B cell (primary cell): ENCODE measurements around the gene BLACAT1. TPM values are rescaled to one million over a fixed set of nuclear protein-coding genes. Genes with fewer than 3 reads are reported as not detected.
"Not testable (repeated sequence)": the region's sequence is repeated elsewhere in the genome, so short reads cannot be mapped to it uniquely, and the experiment has no call there.

Source experiments
- ATAC-seq: fragments of 200-7000 bp; cut with Tn5 transposase; one replicate; pipeline ENCODE4 v1.10.0; 2021; ENCODE audit warnings: low read depth, mild to moderate bottlenecking, moderate number of reproducible peaks, moderate library complexity
- CTCF ChIA-PET: fragments of 350-600 bp; sonication (Branson Sonifier 250); formaldehyde crosslinking; loops from one replicate; lab custom pipeline; 2021; ENCODE audit warnings: antibody characterized with exemption, inconsistent platforms; lab: Charles Lee
- POLR2A ChIA-PET: fragments of 350-600 bp; sonication (Branson Sonifier 250); formaldehyde crosslinking; loops from one replicate; lab custom pipeline; 2021; ENCODE audit warnings: antibody characterized with exemption; lab: Charles Lee
- DNase-seq: peaks from one replicate; pipeline ENCODE4 v3.0.0; 2013
- H2AFZ ChIP-seq: 2 replicates; pipeline ENCODE4 v1.6.1; 2012; ENCODE audit warnings: mild to moderate bottlenecking, low read depth, low read length; ENCODE audit not compliant: insufficient read depth, poor library complexity, severe bottlenecking
- H3K27ac ChIP-seq, 2 donors: 1 replicate in 1 of 2; 2 replicates in 1 of 2; pipeline ENCODE4 v1.5.1; 2012 to 2013; ENCODE audit warnings: low read length in 2 of 2, mild to moderate bottlenecking in 2 of 2, moderate library complexity in 1 of 2
- H3K27me3 ChIP-seq, 4 experiments: fragments of 200-600 bp in 1 of 4; sonication (generic) in 1 of 4; replicated peaks in 1 of 4; 1 replicate in 2 of 4; 2 replicates in 2 of 4; pipeline versions ENCODE4 v1.6.1 to v1.7.0; 2013 to 2016; ENCODE audit warnings: low read length in 3 of 4, mild to moderate bottlenecking in 2 of 4, mixed read lengths in 1 of 4, moderate library complexity in 1 of 4; ENCODE audit not compliant: insufficient read depth in 4 of 4, control insufficient read depth in 3 of 4; ENCODE audit errors: control extremely low read depth in 1 of 4
- H3K36me3 ChIP-seq, 2 experiments: replicated peaks in 1 of 2; 1 replicate in 1 of 2; 2 replicates in 1 of 2; pipeline versions ENCODE4 v1.6.1 to v1.7.1; 2013; ENCODE audit warnings: low read length in 1 of 2; ENCODE audit not compliant: insufficient read depth in 2 of 2, control insufficient read depth in 1 of 2; ENCODE audit errors: control extremely low read depth in 1 of 2, extremely low read depth in 1 of 2
- H3K4me1 ChIP-seq, 2 donors: fragments of 200-600 bp in 1 of 2; sonication (generic) in 1 of 2; 1 replicate in 1 of 2; 2 replicates in 1 of 2; pipeline versions ENCODE4 v1.5.1 to v1.6.1; 2013 to 2017; ENCODE audit warnings: low read length in 2 of 2; ENCODE audit not compliant: control insufficient read depth in 2 of 2, insufficient read depth in 2 of 2
- H3K4me2 ChIP-seq: replicated peaks from 2 replicates; pipeline ENCODE3; 2012; ENCODE audit warnings: mild to moderate bottlenecking, low read depth, low read length; ENCODE audit not compliant: poor library complexity, severe bottlenecking
- H3K4me3 ChIP-seq, 5 experiments: fragments of 200-600 bp in 1 of 5; sonication (generic) in 1 of 5; 1 replicate in 3 of 5; 2 replicates in 2 of 5; pipeline versions ENCODE4 v1.5.1 to v1.7.0; 2011 to 2016; ENCODE audit warnings: low read length in 4 of 5, mild to moderate bottlenecking in 4 of 5, low read depth in 2 of 5, control low read depth in 1 of 5, moderate library complexity in 1 of 5; ENCODE audit not compliant: insufficient read depth in 1 of 5; ENCODE audit errors: control extremely low read depth in 1 of 5, extremely low read depth in 1 of 5
- H3K79me2 ChIP-seq: fragments of 200-600 bp; sonication (generic); one replicate; pipeline ENCODE4 v1.6.0; 2016; ENCODE audit warnings: low read length; ENCODE audit not compliant: control insufficient read depth, insufficient read depth
- H3K9ac ChIP-seq: fragments of 200-600 bp; sonication (generic); 2 replicates; pipeline ENCODE4 v1.6.1; 2017; ENCODE audit warnings: mild to moderate bottlenecking, low read length, moderate library complexity
- H3K9me3 ChIP-seq, 3 donors: one replicate each; pipeline versions ENCODE4 v1.6.1 to v1.7.1; 2013; ENCODE audit warnings: low read length in 2 of 3; ENCODE audit not compliant: control insufficient read depth in 2 of 3, insufficient read depth in 1 of 3; ENCODE audit errors: control extremely low read depth in 1 of 3
- H4K20me1 ChIP-seq: 2 replicates; pipeline ENCODE4 v1.6.0; 2012; ENCODE audit warnings: mild to moderate bottlenecking, low read length; ENCODE audit not compliant: insufficient read depth, control insufficient read depth, poor library complexity, severe bottlenecking
- H3K27ac Mint-ChIP-seq: one replicate; pipeline ENCODE4 v1.8.0; 2021; ENCODE audit warnings: mixed read lengths
- H3K27me3 Mint-ChIP-seq: one replicate; pipeline ENCODE4 v1.8.0; 2021; ENCODE audit warnings: mixed read lengths
- H3K4me1 Mint-ChIP-seq: one replicate; pipeline ENCODE4 v1.8.0; 2021; ENCODE audit warnings: mixed read lengths
- H3K4me3 Mint-ChIP-seq: one replicate; pipeline ENCODE4 v1.8.0; 2021; ENCODE audit warnings: mixed read lengths
- H3K9me3 Mint-ChIP-seq: one replicate; pipeline ENCODE4 v1.8.0; 2022; ENCODE audit warnings: mixed read lengths; ENCODE audit not compliant: insufficient read depth
- EZH2 ChIP-seq: IDR thresholded peaks from 2 replicates; pipeline ENCODE4 v1.6.1; 2012; ENCODE audit warnings: borderline replicate concordance, low read depth, mild to moderate bottlenecking, moderate library complexity, low read length; ENCODE audit not compliant: insufficient read depth, poor library complexity, severe bottlenecking
- WGBS: methylation state at CpG from one replicate; pipeline ENCODE4 v1.1.5; 2013; ENCODE audit warnings: missing lambda C conversion rate; ENCODE audit not compliant: insufficient coverage; 5-methylcytosine and 5-hydroxymethylcytosine counted together
- intact Hi-C: fragments of 100-400 bp; cut with micrococcal nuclease; formaldehyde crosslinking; loops from one replicate; pipeline ENCODE4 v1.10.0; 2022
- polyA plus RNA-seq: library from polyadenylated mRNA; depleted of rRNA; stranded (reverse); fragments of >200 nt; gene quantifications from 2 replicates; pipeline ENCODE4 v1.2.3, GENCODE V29; 2012
- small RNA-seq: library from RNA; depleted of rRNA; stranded (forward); fragments of <200 nt; gene quantifications from one replicate; pipeline ENCODE3, GENCODE V24; 2012; ENCODE audit warnings: low replicate concordance, low read depth; ENCODE audit not compliant: insufficient read length
- total RNA-seq, 2 donors: library from RNA; stranded (reverse); fragments of 120-200 nt in 1 of 2; gene quantifications; 1 replicate in 1 of 2; 2 replicates in 1 of 2; pipeline versions ENCODE4 v1.2.3 to v1.2.4, GENCODE V29; 2013 to 2022
- TF ChIP-seq, protein P1 (sequence below): fragments of 200-600 bp; IDR thresholded peaks from one replicate; pipeline ENCODE4 v1.8.0; 2022; ENCODE audit warnings: antibody characterized with exemption, mild to moderate bottlenecking

Gene BLACAT1
- total and polyA plus RNA-seq, 2 donors (not counting 1 experiment from before 2014, with no cell fraction given): 0.03 TPM; not detected in 1

DNA sequence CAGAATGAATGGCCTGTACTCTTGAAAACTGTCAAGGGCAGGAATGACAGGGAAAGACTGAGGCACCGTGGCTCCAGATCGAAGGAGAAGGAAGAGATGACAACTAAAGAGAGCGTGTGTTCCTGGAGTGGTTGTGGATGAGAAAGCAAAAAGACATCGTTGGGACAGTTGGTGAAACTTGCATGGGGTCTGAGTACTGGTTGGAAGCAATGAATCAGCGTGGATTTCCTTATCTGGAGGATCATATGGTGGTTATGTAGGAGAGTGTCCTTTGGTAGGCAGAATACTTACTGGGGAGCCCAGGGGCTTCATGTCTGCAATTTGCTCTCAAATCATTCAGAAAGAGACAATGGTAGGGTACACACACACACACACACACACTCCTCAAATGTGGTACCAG, 47.9 kb downstream of the BLACAT1 start:
- Histone ChIP-seq H2AFZ (no peak overlapping the region), H3K36me3 (no peaks in the 10 kb centered on the region), H3K9me3 (no peaks in the 10 kb centered on the region), H3K4me3 (no peak overlapping the region), H3K4me2 (no peak overlapping the region), H3K27ac (no peak overlapping the region), H4K20me1 (no peaks in the 10 kb centered on the region), H3K27me3 (peaks cover 0 to 12% (median 7%) of the 10 kb centered on the region in 4 experiments), H3K4me1 (no peaks in the 10 kb centered on the region), H3K9ac (no peak overlapping the region), H3K79me2 (no peaks in the 10 kb centered on the region)
- intact Hi-C loops: no loop called here
- H3K27me3 Mint-ChIP-seq: peaks cover 38% of the 10 kb centered on the region
- H3K9me3 Mint-ChIP-seq: no peaks in the 10 kb centered on the region
- TF ChIP-seq EZH2: no peak
- TF ChIP-seq, protein P1, sequence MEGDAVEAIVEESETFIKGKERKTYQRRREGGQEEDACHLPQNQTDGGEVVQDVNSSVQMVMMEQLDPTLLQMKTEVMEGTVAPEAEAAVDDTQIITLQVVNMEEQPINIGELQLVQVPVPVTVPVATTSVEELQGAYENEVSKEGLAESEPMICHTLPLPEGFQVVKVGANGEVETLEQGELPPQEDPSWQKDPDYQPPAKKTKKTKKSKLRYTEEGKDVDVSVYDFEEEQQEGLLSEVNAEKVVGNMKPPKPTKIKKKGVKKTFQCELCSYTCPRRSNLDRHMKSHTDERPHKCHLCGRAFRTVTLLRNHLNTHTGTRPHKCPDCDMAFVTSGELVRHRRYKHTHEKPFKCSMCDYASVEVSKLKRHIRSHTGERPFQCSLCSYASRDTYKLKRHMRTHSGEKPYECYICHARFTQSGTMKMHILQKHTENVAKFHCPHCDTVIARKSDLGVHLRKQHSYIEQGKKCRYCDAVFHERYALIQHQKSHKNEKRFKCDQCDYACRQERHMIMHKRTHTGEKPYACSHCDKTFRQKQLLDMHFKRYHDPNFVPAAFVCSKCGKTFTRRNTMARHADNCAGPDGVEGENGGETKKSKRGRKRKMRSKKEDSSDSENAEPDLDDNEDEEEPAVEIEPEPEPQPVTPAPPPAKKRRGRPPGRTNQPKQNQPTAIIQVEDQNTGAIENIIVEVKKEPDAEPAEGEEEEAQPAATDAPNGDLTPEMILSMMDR: no peak
- POLR2A ChIA-PET: no interaction called here
- CTCF ChIA-PET: interaction anchor here (1.1 kb wide), 1 partner anchor 54 kb away, joined by 4 read pairs; no protein-coding TSS in a partner anchor
- H3K27ac Mint-ChIP-seq: no peak overlapping the region
- H3K4me3 Mint-ChIP-seq: no peak overlapping the region
- no peak for DNase-seq
- ATAC-seq: no peak
- peaks cover 2% of the 10 kb centered on the region for H3K4me1 Mint-ChIP-seq
- whole genome bisulfite sequencing: 56% methylated on average over 5 of the region's 5 CpGs

DNA sequence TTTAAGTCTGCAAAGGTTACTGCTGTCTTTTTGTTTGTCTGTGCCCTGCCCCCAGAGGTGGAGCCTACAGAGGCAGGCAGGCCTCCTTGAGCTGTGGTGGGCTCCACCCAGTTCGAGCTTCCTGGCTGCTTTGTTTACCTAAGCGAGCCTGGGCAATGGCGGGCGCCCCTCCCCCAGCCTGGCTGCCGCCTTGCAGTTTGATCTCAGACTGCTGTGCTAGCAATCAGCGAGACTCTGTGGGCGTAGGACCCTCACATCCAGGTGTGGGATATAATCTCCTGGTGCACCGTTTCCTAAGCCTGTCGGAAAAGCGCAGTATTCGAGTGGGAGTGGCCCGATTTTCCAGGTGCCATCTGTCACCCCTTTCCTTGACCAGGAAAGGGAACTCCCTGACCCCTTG, 49.6 kb downstream of the BLACAT1 start:
- no CpG with 5 or more reads among the region's 12 CpGs for WGBS
- H3K79me2 ChIP-seq, DNase-seq, H2AFZ ChIP-seq, POLR2A ChIA-PET, H3K27ac Mint-ChIP-seq, H3K9me3 ChIP-seq, ATAC-seq, H3K4me2 ChIP-seq, H3K4me3 ChIP-seq, H3K27ac ChIP-seq, H3K4me1 Mint-ChIP-seq, H3K4me1 ChIP-seq, H3K4me3 Mint-ChIP-seq, intact Hi-C loops, H3K9ac ChIP-seq, H3K9me3 Mint-ChIP-seq, H3K36me3 ChIP-seq, H4K20me1 ChIP-seq: not testable (repeated sequence)
- H3K27me3 Mint-ChIP-seq: peaks cover 30% of the 10 kb centered on the region
- CTCF ChIA-PET: interaction anchor here (1.1 to 1.3 kb wide), 2 partner anchors 9 to 80 kb away, joined by 3 to 7 read pairs; no protein-coding TSS in a partner anchor
- H3K27me3 ChIP-seq: peaks cover 0 to 12% (median 7%) of the 10 kb centered on the region in 4 experiments

Small RNAs within 50 kb of the gene (small RNA-seq; reads per million reads assigned to genes)
- gene MIR135B: not detected

Other genes with a start within 250 kb of the BLACAT1 start
- 15.2 and 15.7 TPM in 2 replicates for gene DSTYK, start 244.3 kb downstream of the BLACAT1 start, total RNA-seq
- 3.6 and 4.6 TPM in 2 replicates for gene DSTYK, start 244.3 kb downstream of the BLACAT1 start, polyA plus RNA-seq
- 3.3 and 4.0 TPM in 2 replicates for gene TMCC2, start 228.1 kb downstream of the BLACAT1 start, total RNA-seq
- 1.8 and 2.0 TPM in 2 replicates for gene TMCC2, start 228.1 kb downstream of the BLACAT1 start, polyA plus RNA-seq
- 102 and 105 TPM in 2 replicates for gene NUAK2, start 134.3 kb downstream of the BLACAT1 start, total RNA-seq
- gene NUAK2, start 134.3 kb downstream of the BLACAT1 start, polyA plus RNA-seq: 19.0 and 37.9 TPM in 2 replicates
- 0.39 TPM in 1 of 2 replicates, not detected in the other for gene KLHDC8A, start 99.1 kb downstream of the BLACAT1 start, total RNA-seq
- gene KLHDC8A, start 99.1 kb downstream of the BLACAT1 start, polyA plus RNA-seq: 0.56 and 0.60 TPM in 2 replicates
- 0.57 TPM in 1 of 2 replicates, not detected in the other for gene LEMD1, start 34.0 kb downstream of the BLACAT1 start, total RNA-seq
- not detected in 2 replicates for gene LEMD1, start 34.0 kb downstream of the BLACAT1 start, polyA plus RNA-seq
- gene CDK18, start 48.6 kb upstream of the BLACAT1 start, total RNA-seq: 3.7 and 4.7 TPM in 2 replicates
- gene CDK18, start 48.6 kb upstream of the BLACAT1 start, polyA plus RNA-seq: 3.8 and 4.4 TPM in 2 replicates
- 143 and 151 TPM in 2 replicates for gene ELK4, start 176.0 kb upstream of the BLACAT1 start, total RNA-seq
- gene ELK4, start 176.0 kb upstream of the BLACAT1 start, polyA plus RNA-seq: 11.0 and 13.9 TPM in 2 replicates
- gene SLC45A3, start 224.5 kb upstream of the BLACAT1 start, total RNA-seq: 4.7 and 5.0 TPM in 2 replicates
- gene SLC45A3, start 224.5 kb upstream of the BLACAT1 start, polyA plus RNA-seq: 23.9 and 27.4 TPM in 2 replicates